Lower lobe of right lung (tissue), 2 donors: ENCODE results near the gene EIF2B2. TPM values are rescaled to one million over a fixed set of nuclear protein-coding genes. Genes with fewer than 3 reads are reported as not detected.

Source experiments
- ATAC-seq, 2 donors: fragments of 200-7000 bp; cut with Tn5 transposase; one replicate each; pipeline ENCODE4 v1.9.1; 2020 to 2022; ENCODE audit warnings: mild to moderate bottlenecking in 2 of 2, moderate library complexity in 2 of 2
- DNase-seq: peaks from one replicate; pipeline ENCODE4 v3.0.0-alpha.2; 2020
- H3K27ac ChIP-seq: fragments of 200-600 bp; one replicate; pipeline ENCODE4 v1.8.0; 2022
- H3K27me3 ChIP-seq: fragments of 200-600 bp; one replicate; pipeline ENCODE4 v1.8.0; 2022; ENCODE audit warnings: low read depth
- H3K36me3 ChIP-seq: fragments of 200-600 bp; one replicate; pipeline ENCODE4 v1.8.0; 2022; ENCODE audit warnings: mild to moderate bottlenecking
- H3K4me1 ChIP-seq: fragments of 200-600 bp; one replicate; pipeline ENCODE4 v1.8.0; 2022
- H3K4me3 ChIP-seq: fragments of 200-600 bp; one replicate; pipeline ENCODE4 v1.8.0; 2022; ENCODE audit warnings: mild to moderate bottlenecking
- H3K9me3 ChIP-seq: fragments of 200-600 bp; one replicate; pipeline ENCODE4 v1.8.0; 2022
- CTCF ChIP-seq: fragments of 200-600 bp; IDR thresholded peaks from one replicate; pipeline ENCODE4 v1.8.0; 2022; ENCODE audit warnings: antibody characterized with exemption, mild to moderate bottlenecking
- intact Hi-C: fragments of 100-400 bp; cut with DNase I; formaldehyde crosslinking; loops from one replicate; pipeline ENCODE4 v1.11.0; 2022
- total RNA-seq: library from RNA; stranded (reverse); fragmentation: NEBNext Ultra II Directional; extraction: Animal tissue kit (Norgen Biotek cat#: 25700); gene quantifications from one replicate; pipeline ENCODE4 v1.2.1, GENCODE V29; 2021
- donor health status: DM: no; HTN: yes; CAD: no; lungs with severe emphysema.

Gene EIF2B2
- total RNA-seq, 1 donor from 2014 or later = 30.4 TPM

- Histone ChIP-seq H3K4me1 (peaks cover 32% of the 10 kb centered on the region), H3K9me3 (no peaks in the 10 kb centered on the region), H3K36me3 (no peaks in the 10 kb centered on the region), H3K27ac (peak overlapping the region; percentile 94), H3K4me3 (peak overlapping the region; percentile 68), H3K27me3 (no peaks in the 10 kb centered on the region)
- intact Hi-C loops = no loop called here
- no peak for TF ChIP-seq CTCF
- ATAC-seq = no peak
- DNase-seq = no peak
Observed at GRCh38 chr14:75051556-75051899, 48.8 kb downstream of the EIF2B2 start.

GRCh38 chr14:75053396-75054291 is 50.9 kb downstream of the EIF2B2 start:
- Histone ChIP-seq H3K4me1 (peaks cover 30% of the 10 kb centered on the region), H3K27ac (no peak overlapping the region), H3K27me3 (no peaks in the 10 kb centered on the region), H3K9me3 (no peaks in the 10 kb centered on the region), H3K36me3 (no peaks in the 10 kb centered on the region), H3K4me3 (no peak overlapping the region)
- intact Hi-C loops = no loop called here
- ATAC-seq (no peak), DNase-seq (no peak)
- TF ChIP-seq CTCF = no peak

GRCh38 chr14:75054421-75054820 is 51.7 kb downstream of the EIF2B2 start:
- ATAC-seq = no peak
- no peak for TF ChIP-seq CTCF
- Histone ChIP-seq H3K36me3 (no peaks in the 10 kb centered on the region), H3K4me1 (peaks cover 22% of the 10 kb centered on the region), H3K4me3 (no peak overlapping the region), H3K9me3 (no peaks in the 10 kb centered on the region), H3K27ac (no peak overlapping the region), H3K27me3 (no peaks in the 10 kb centered on the region)
- DNase-seq = no peak
- intact Hi-C loops = no loop called here

- no peaks in the 10 kb centered on the region for H3K9me3 ChIP-seq
- H3K4me3 ChIP-seq = no peak overlapping the region
- H3K36me3 ChIP-seq = no peaks in the 10 kb centered on the region
- no peaks in the 10 kb centered on the region for H3K27me3 ChIP-seq
- DNase-seq (no peak), ATAC-seq (no peak)
- TF ChIP-seq CTCF = no peak
- peaks cover 17% of the 10 kb centered on the region for H3K4me1 ChIP-seq
- intact Hi-C loops = no loop called here
- H3K27ac ChIP-seq = no peak overlapping the region
Observed at GRCh38 chr14:75059642-75060041, 56.9 kb downstream of the EIF2B2 start.

GRCh38 chr14:75060420-75060819 is 57.7 kb downstream of the EIF2B2 start:
- intact Hi-C loops = no loop called here
- Histone ChIP-seq H3K36me3 (no peaks in the 10 kb centered on the region), H3K27me3 (no peaks in the 10 kb centered on the region), H3K4me1 (peaks cover 19% of the 10 kb centered on the region), H3K4me3 (no peak overlapping the region), H3K9me3 (no peaks in the 10 kb centered on the region), H3K27ac (no peak overlapping the region)
- ATAC-seq (no peak), DNase-seq (no peak)
- no peak for TF ChIP-seq CTCF

Other genes with a start within 250 kb of the EIF2B2 start
- 58.0 TPM for gene YLPM1, start 239.6 kb upstream of the EIF2B2 start, total RNA-seq
- gene PROX2, start 126.8 kb upstream of the EIF2B2 start, total RNA-seq = 0.12 TPM
- 82.7 TPM for gene DLST, start 121.0 kb upstream of the EIF2B2 start, total RNA-seq
- 2.0 TPM for gene RPS6KL1, start 79.7 kb upstream of the EIF2B2 start, total RNA-seq
- 3.0 TPM for gene PGF, start 47.3 kb upstream of the EIF2B2 start, total RNA-seq
- gene MLH3, start 48.5 kb downstream of the EIF2B2 start, total RNA-seq = 27.2 TPM
- gene ACYP1, start 61.1 kb downstream of the EIF2B2 start, total RNA-seq = 19.7 TPM
- gene ZC2HC1C, start 66.7 kb downstream of the EIF2B2 start, total RNA-seq = 4.7 TPM
- 97.7 TPM for gene NEK9, start 124.1 kb downstream of the EIF2B2 start, total RNA-seq
- 286 TPM for gene TMED10, start 173.7 kb downstream of the EIF2B2 start, total RNA-seq